GM23248 (cell line): ENCODE results near the gene MPZL3.

Experiments
- EZH2 ChIP-seq: fragments of 200-600 bp; sonication (generic); IDR thresholded peaks from 2 replicates; pipeline ENCODE4 v1.6.1; 2018; ENCODE audit warnings: antibody characterized with exemption, mild to moderate bottlenecking; ENCODE audit not compliant: insufficient read depth, poor library complexity, severe bottlenecking
- EZH2phosphoT487 ChIP-seq: fragments of 200-600 bp; sonication (generic); IDR thresholded peaks from 2 replicates; pipeline ENCODE4 v1.6.1; 2018; ENCODE audit warnings: antibody characterized with exemption, moderate library complexity, mild to moderate bottlenecking, low read depth; ENCODE audit not compliant: insufficient read depth

DNA sequence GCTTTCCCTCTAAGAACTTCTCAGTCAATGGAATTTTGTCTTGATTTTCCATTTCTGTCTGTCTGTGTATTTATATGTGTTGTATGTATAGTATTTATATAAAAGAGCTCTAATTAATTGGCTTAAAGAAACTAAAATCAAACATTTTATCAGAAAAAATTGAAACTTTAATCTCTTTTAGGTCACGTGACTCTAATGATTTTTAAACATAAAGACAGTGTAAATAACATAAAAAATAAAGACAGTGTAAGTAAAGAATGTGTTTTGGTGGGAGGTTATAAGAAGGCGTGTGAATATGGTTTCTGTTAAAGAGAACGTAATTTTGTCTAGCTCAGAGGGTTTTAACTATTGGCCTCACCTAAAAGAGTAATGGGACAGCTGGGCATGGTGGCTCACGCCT lies 29.7 kb downstream of the MPZL3 start:
- TF ChIP-seq EZH2phosphoT487 (no peak), EZH2 (no peak)
